PFSK-1 (cell line): Measurements from ENCODE around the gene VPS11.

Experiments used
- FOXP2 ChIP-seq: optimal IDR thresholded peaks from 2 replicates; pipeline ENCODE3; 2011; ENCODE audit warnings: borderline replicate concordance, control low read depth, inconsistent platforms; ENCODE audit not compliant: insufficient read depth; ENCODE audit errors: extremely low read length, extremely low read depth
- POLR2AphosphoS5 ChIP-seq: IDR thresholded peaks from 2 replicates; pipeline ENCODE4 v1.6.1; 2012; ENCODE audit warnings: low read depth, mild to moderate bottlenecking, control low read depth, low read length, moderate library complexity
- REST ChIP-seq, 2 experiments: IDR thresholded peaks; 2 replicates each; pipeline versions ENCODE4 v1.6.1 to v1.8.0; 2011 to 2012; ENCODE audit warnings: low read depth in 2 of 2, low read length in 2 of 2, control low read depth in 1 of 2, inconsistent platforms in 1 of 2, mild to moderate bottlenecking in 1 of 2, moderate library complexity in 1 of 2; ENCODE audit not compliant: insufficient read depth in 1 of 2
- SIN3A ChIP-seq: IDR thresholded peaks from 2 replicates; pipeline ENCODE4 v1.6.1; 2012; ENCODE audit warnings: mild to moderate bottlenecking, low read length, moderate library complexity, borderline replicate concordance; ENCODE audit not compliant: insufficient read depth
- TAF1 ChIP-seq: IDR thresholded peaks from 2 replicates; pipeline ENCODE4 v1.6.1; 2012; ENCODE audit warnings: low read length, control low read depth, borderline replicate concordance; ENCODE audit not compliant: insufficient read depth

The VPS11 gene

GRCh38 chr11:119054418-119054817 is 13.2 kb upstream of the VPS11 start:
- no peak for TF ChIP-seq SIN3A
- TF ChIP-seq FOXP2, result no peak
- no peak for TF ChIP-seq POLR2AphosphoS5

GRCh38 chr11:119055901-119056300 is 11.7 kb upstream of the VPS11 start:
- TF ChIP-seq SIN3A (no peak), FOXP2 (no peak), REST (IDR thresholded peaks at IDR 0.05; ENCODE audit: insufficient read depth in 1 of 2, low read depth in 2 of 2, low read length in 2 of 2) (no peak), TAF1 (no peak), POLR2AphosphoS5 (no peak)

GRCh38 chr11:119056421-119056999 is 11.1 kb upstream of the VPS11 start:
- no peak for TF ChIP-seq TAF1

GRCh38 chr11:119057000-119057769 is 10.4 kb upstream of the VPS11 start, which contains the start of gene HYOU1:
TSS of gene HYOU1 (minus strand) at chr11:119057205. CDS start at chr11:119056160, 1,045 bp downstream.
- TF ChIP-seq SIN3A (no peak), TAF1 (peak; percentile 89; the same call in 1 of the 2 replicates), FOXP2 (peak; percentile 47), REST (IDR thresholded peaks at IDR 0.05; ENCODE audit: insufficient read depth in 1 of 2, low read depth in 2 of 2, low read length in 2 of 2) (no peak), POLR2AphosphoS5 (peak; percentile 74)

- no peak for TF ChIP-seq TAF1
- TF ChIP-seq SIN3A, result no peak
- no peak for TF ChIP-seq FOXP2
- no peak for TF ChIP-seq POLR2AphosphoS5
- TF ChIP-seq REST (IDR thresholded peaks at IDR 0.05; ENCODE audit: insufficient read depth in 1 of 2, low read depth in 2 of 2, low read length in 2 of 2), result no peak
These were observed 6.4 kb upstream of the VPS11 start for GRCh38 chr11:119061256-119061655.

- TF ChIP-seq POLR2AphosphoS5 (no peak), TAF1 (no peak), REST (IDR thresholded peaks at IDR 0.05; ENCODE audit: insufficient read depth in 1 of 2, low read depth in 2 of 2, low read length in 2 of 2) (no peak), SIN3A (no peak), FOXP2 (no peak)
These were observed 4.8 kb upstream of the VPS11 start for GRCh38 chr11:119062779-119063178.
